PC-3 (cell line): ENCODE measurements around the gene IQSEC3. TPM values are rescaled to one million over a fixed set of nuclear protein-coding genes. Genes with fewer than 3 reads are reported as not detected.

Experiments used
- ATAC-seq: fragments of 200-7000 bp; cut with Tn5 transposase; 2 replicates; pipeline ENCODE4 v1.9.1; 2020; ENCODE audit warnings: mild to moderate bottlenecking, moderate library complexity
- BruUV-seq: library from RNA; stranded (reverse); fragments of 400-500 nt; replicated peaks from 2 replicates; lab custom pipeline; 2021; lab: Mats Ljungman, UMichigan
- CTCF ChIA-PET: fragments of 300-600 bp; sonication (Branson Sonifier 250); formaldehyde crosslinking; loops from one replicate; lab custom pipeline; 2022; ENCODE audit warnings: antibody characterized with exemption; lab: Charles Lee
- POLR2A ChIA-PET: fragments of 300-600 bp; sonication (Branson Sonifier 250); formaldehyde crosslinking; loops from one replicate; lab custom pipeline; 2022; ENCODE audit warnings: antibody characterized with exemption; ENCODE audit not compliant: unreplicated experiment; lab: Charles Lee
- DNase-seq: peaks from one replicate; pipeline ENCODE4 v3.0.0-alpha.2; 2015
- H2AFZ ChIP-seq: fragments of 300-600 bp; sonication (generic); 2 replicates; pipeline ENCODE4 v1.6.0; 2016; ENCODE audit warnings: antibody characterized with exemption, low read length
- H3F3A ChIP-seq: fragments of 300-600 bp; sonication (generic); one replicate; pipeline ENCODE4 v1.6.0; 2017; ENCODE audit warnings: antibody characterized with exemption, low read length, control low read depth, mild to moderate bottlenecking; ENCODE audit not compliant: unreplicated experiment
- H3K27ac ChIP-seq: fragments of 300-600 bp; sonication (generic); 2 replicates; pipeline ENCODE4 v1.5.1; 2016; ENCODE audit warnings: mild to moderate bottlenecking, low read length
- H3K27me3 ChIP-seq: fragments of 300-600 bp; sonication (generic); 2 replicates; pipeline ENCODE4 v1.6.1; 2016; ENCODE audit warnings: low read length, mixed read lengths
- H3K36me3 ChIP-seq: fragments of 300-600 bp; sonication (generic); 2 replicates; pipeline ENCODE4 v1.6.1; 2016; ENCODE audit warnings: low read depth, mixed run types, low read length, mixed read lengths
- H3K4me1 ChIP-seq: fragments of 300-600 bp; sonication (generic); 2 replicates; pipeline ENCODE4 v1.5.1; 2016; ENCODE audit warnings: low read length; ENCODE audit not compliant: insufficient read depth
- H3K4me2 ChIP-seq: fragments of 300-600 bp; sonication (generic); 2 replicates; pipeline ENCODE4 v1.6.0; 2016; ENCODE audit warnings: low read length
- H3K4me3 ChIP-seq: fragments of 300-600 bp; sonication (generic); 2 replicates; pipeline ENCODE4 v1.5.1; 2016; ENCODE audit warnings: mild to moderate bottlenecking, low read length, mixed read lengths
- H3K79me2 ChIP-seq: fragments of 300-600 bp; sonication (generic); 2 replicates; pipeline ENCODE4 v1.6.1; 2017; ENCODE audit warnings: low read length, mixed read lengths
- H3K9ac ChIP-seq: fragments of 300-600 bp; sonication (generic); 2 replicates; pipeline ENCODE4 v1.6.0; 2016; ENCODE audit warnings: mild to moderate bottlenecking, low read length
- H3K9me2 ChIP-seq: fragments of 300-600 bp; sonication (generic); replicated peaks from 2 replicates; pipeline ENCODE4 v1.6.1; 2016; ENCODE audit warnings: mixed run types, low read length, mixed read lengths
- H3K9me3 ChIP-seq: fragments of 300-600 bp; sonication (generic); 2 replicates; pipeline ENCODE4 v1.6.1; 2016; ENCODE audit warnings: low read length, mixed read lengths
- H4K20me1 ChIP-seq: fragments of 300-600 bp; sonication (generic); 2 replicates; pipeline ENCODE4 v1.6.1; 2016; ENCODE audit warnings: low read length, mixed read lengths
- EZH2 ChIP-seq: fragments of 300-600 bp; sonication (generic); IDR thresholded peaks from one replicate; pipeline ENCODE4 v1.6.1; 2017; ENCODE audit warnings: antibody characterized with exemption, mild to moderate bottlenecking, low read length; ENCODE audit not compliant: unreplicated experiment
- EZH2phosphoT487 ChIP-seq: fragments of 300-600 bp; sonication (generic); IDR thresholded peaks from 2 replicates; pipeline ENCODE4 v1.6.1; 2018; ENCODE audit warnings: mild to moderate bottlenecking, antibody characterized with exemption, low read length, borderline replicate concordance
- intact Hi-C: fragments of 100-400 bp; cut with micrococcal nuclease; formaldehyde crosslinking; loops from 2 replicates; pipeline ENCODE4 v1.9.0; 2023
- total RNA-seq: library from RNA; depleted of rRNA; stranded (reverse); fragments of >200 nt; gene quantifications from 2 replicates; pipeline ENCODE4 v1.2.3, GENCODE V29; 2014
- TF ChIP-seq, protein P1 (sequence below): fragments of 300-600 bp; sonication (generic); conservative IDR thresholded peaks from 2 replicates; pipeline ENCODE4 v1.5.1; 2017; ENCODE audit warnings: antibody characterized with exemption, low read depth, mild to moderate bottlenecking, low read length

The IQSEC3 gene
- total RNA-seq, 1 experiment from 2014 or later, result 0.11 TPM

DNA sequence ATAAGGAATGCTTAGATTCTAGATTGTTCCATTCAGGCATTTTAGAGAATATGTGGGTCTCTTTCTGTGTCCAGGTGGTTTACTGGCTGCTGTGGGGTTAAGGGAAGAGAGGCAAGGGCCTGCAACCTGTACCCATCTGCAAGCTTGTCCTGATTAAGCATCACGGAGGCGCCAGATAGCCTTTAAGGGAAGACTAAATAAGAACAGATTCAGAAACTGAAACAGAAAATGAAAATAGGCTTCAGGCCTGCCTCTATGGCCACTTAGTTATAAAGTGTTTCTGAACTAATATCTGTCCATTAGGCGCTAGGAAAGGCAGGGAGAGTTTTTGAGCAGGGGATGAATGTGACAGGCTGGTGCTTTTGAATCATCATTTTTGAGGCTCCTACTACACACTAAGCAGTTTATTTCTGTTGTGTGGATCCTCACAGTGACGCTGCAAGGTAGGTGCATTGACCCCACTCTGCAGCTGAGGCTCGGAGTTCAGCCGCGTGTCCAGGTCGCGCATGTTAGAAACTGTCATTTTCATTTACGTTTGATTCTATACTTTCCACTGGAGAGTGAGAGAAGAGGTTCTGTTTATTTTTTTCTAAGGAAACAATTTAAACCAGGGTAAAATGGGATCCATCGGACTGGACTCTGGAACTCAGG is 100.0 kb downstream of the IQSEC3 start:
- ChIA-PET CTCF (no interaction called here), POLR2A (no interaction called here)
- H3K9me3 ChIP-seq, result no peaks in the 10 kb centered on the region
- no peak for DNase-seq
- no peak for TF ChIP-seq EZH2
- TF ChIP-seq, protein P1, sequence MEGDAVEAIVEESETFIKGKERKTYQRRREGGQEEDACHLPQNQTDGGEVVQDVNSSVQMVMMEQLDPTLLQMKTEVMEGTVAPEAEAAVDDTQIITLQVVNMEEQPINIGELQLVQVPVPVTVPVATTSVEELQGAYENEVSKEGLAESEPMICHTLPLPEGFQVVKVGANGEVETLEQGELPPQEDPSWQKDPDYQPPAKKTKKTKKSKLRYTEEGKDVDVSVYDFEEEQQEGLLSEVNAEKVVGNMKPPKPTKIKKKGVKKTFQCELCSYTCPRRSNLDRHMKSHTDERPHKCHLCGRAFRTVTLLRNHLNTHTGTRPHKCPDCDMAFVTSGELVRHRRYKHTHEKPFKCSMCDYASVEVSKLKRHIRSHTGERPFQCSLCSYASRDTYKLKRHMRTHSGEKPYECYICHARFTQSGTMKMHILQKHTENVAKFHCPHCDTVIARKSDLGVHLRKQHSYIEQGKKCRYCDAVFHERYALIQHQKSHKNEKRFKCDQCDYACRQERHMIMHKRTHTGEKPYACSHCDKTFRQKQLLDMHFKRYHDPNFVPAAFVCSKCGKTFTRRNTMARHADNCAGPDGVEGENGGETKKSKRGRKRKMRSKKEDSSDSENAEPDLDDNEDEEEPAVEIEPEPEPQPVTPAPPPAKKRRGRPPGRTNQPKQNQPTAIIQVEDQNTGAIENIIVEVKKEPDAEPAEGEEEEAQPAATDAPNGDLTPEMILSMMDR, result no peak
- TF ChIP-seq EZH2phosphoT487, result no peak
- H3K4me1 ChIP-seq, result no peaks in the 10 kb centered on the region
- no peak overlapping the region for H3K27ac ChIP-seq
- no peaks in the 10 kb centered on the region for H3F3A ChIP-seq
- no peaks in the 10 kb centered on the region for H3K36me3 ChIP-seq
- no peak for ATAC-seq
- no peak overlapping the region for H3K4me2 ChIP-seq
- H3K9ac ChIP-seq, result no peak overlapping the region
- BruUV-seq, result no TSS peak
- no peaks in the 10 kb centered on the region for H4K20me1 ChIP-seq
- H3K27me3 ChIP-seq, result no peaks in the 10 kb centered on the region
- no peak overlapping the region for H2AFZ ChIP-seq
- H3K4me3 ChIP-seq, result no peak overlapping the region
- H3K79me2 ChIP-seq, result no peaks in the 10 kb centered on the region
- intact Hi-C loops, result no loop called here
- H3K9me2 ChIP-seq, result no peaks in the 10 kb centered on the region

DNA sequence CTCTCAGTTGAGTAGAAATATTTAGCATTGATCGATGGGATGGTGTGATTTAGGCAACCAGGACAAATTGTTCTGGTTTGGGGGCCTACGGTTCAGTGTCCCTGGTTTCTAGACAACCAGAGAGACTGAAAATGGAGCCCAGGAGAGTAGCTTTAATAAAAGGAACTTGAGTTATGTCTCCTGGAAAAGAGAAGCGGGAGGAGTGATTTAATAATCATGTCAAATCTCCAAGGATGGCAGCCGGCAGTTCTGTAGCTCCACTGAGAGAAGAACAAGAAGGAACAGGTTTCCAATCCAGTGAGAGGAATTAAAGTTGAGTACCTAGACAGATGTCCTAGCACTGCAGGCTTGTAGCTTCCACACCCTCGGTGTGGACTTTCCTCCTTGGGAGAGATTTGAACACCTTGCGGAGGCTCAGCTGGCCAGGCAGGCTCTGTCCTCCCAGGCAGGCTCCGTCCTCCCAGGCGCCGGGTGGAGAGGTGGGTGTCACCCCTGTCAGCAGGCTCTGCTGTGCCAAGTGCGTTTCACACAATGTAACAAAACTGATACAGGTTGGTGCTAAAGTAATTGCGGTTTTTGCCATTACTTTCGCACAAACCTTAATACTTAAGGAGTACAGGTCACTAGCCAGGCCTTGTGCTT is 101.5 kb downstream of the IQSEC3 start:
- Histone ChIP-seq H3K9me2 (no peaks in the 10 kb centered on the region), H2AFZ (no peak overlapping the region), H3K9ac (no peak overlapping the region), H3K79me2 (no peaks in the 10 kb centered on the region), H3K4me2 (no peak overlapping the region), H4K20me1 (no peaks in the 10 kb centered on the region), H3K9me3 (no peaks in the 10 kb centered on the region), H3K27ac (no peak overlapping the region), H3K4me3 (no peak overlapping the region), H3K4me1 (no peaks in the 10 kb centered on the region), H3F3A (no peaks in the 10 kb centered on the region), H3K27me3 (no peaks in the 10 kb centered on the region), H3K36me3 (no peaks in the 10 kb centered on the region)
- BruUV-seq, result no TSS peak
- ATAC-seq, result no peak
- intact Hi-C loops, result no loop called here
- TF ChIP-seq EZH2 (no peak), EZH2phosphoT487 (no peak)
- TF ChIP-seq, protein P1, result no peak
- ChIA-PET CTCF (no interaction called here), POLR2A (no interaction called here)
- DNase-seq, result no peak
